SJCRH30 (cell line): ENCODE measurements around the gene EXOSC5. TPM values are rescaled to one million over a fixed set of nuclear protein-coding genes. Genes with fewer than 3 reads are reported as not detected.
"Not testable (repeated sequence)": the region's sequence is repeated elsewhere in the genome, so short reads cannot be mapped to it uniquely, and the experiment has no call there.

Source experiments
- DNase-seq, 2 experiments: peaks; one replicate each; pipeline ENCODE4 v3.0.0-alpha.2; 2015 to 2020
- H3K27ac ChIP-seq: fragments of 250-450 bp; sonication (Bioruptor Pico); 2 replicates; pipeline ENCODE4 v1.5.1; 2020; ENCODE audit warnings: mild to moderate bottlenecking, moderate library complexity
- H3K27me3 ChIP-seq: fragments of 250-450 bp; sonication (Bioruptor Pico); 2 replicates; pipeline ENCODE4 v1.5.1; 2020; ENCODE audit warnings: mild to moderate bottlenecking, moderate library complexity
- H3K36me3 ChIP-seq: fragments of 250-450 bp; sonication (Bioruptor Pico); 2 replicates; pipeline ENCODE4 v1.5.1; 2020; ENCODE audit warnings: mild to moderate bottlenecking, moderate library complexity
- H3K4me1 ChIP-seq: fragments of 250-450 bp; sonication (Bioruptor Pico); 2 replicates; pipeline ENCODE4 v1.5.1; 2020; ENCODE audit warnings: mild to moderate bottlenecking, moderate library complexity
- H3K4me3 ChIP-seq: fragments of 250-450 bp; sonication (Bioruptor Pico); 2 replicates; pipeline ENCODE4 v1.5.1; 2020; ENCODE audit warnings: mild to moderate bottlenecking, moderate library complexity
- H3K9me3 ChIP-seq: fragments of 250-450 bp; sonication (Bioruptor Pico); replicated peaks from 2 replicates; pipeline ENCODE4 v1.5.1; 2020; ENCODE audit warnings: mild to moderate bottlenecking, moderate library complexity
- total RNA-seq: library from RNA; depleted of rRNA; stranded (reverse); fragments of >200 nt; shearing (Covaris generic); gene quantifications from 2 replicates; pipeline ENCODE4 v1.2.3, GENCODE V29; 2014

The EXOSC5 gene
- total RNA-seq, 1 experiment from 2014 or later = 59.9 TPM

DNA sequence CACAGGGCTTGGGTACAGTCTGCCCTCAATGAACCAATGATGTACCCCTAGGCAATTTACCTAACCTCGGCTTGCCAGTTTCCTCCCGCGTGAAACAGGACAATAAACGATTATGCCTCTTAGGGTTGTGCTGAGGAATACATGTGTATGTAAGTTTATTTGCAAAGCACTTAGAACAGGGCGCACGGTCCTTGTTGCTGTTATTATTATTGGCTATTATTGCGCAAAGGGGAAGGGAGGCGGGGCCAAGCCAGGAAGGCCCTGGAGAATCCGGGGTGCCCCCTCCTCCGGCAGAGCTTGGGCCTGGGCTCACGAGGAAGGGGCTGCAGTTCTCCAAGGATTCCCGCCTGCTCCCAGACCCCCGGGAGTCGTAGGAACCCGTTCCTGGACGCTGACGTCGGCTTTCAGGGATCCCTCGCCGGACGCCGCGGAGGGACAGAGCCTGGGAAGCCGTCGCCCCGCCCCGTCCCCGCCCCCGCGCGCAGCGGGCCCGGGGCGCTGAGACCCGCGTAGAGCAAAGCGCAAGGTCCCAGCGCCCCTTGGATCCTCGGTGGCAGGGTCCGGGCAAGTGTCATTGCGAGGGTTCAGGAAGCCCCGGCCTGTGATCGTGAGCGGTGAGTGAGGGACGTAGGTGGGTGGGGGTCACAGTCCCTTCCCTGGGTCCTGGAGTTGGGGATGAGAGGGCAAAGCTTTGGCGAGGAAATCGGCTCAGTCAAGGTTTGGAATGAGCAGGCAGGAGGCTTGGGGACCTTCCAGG lies 20.7 kb downstream of the EXOSC5 start, which contains the start of gene TMEM91:
Gene TMEM91, plus strand, starts transcription at position 293 of the 757 bp plus-strand sequence. CDS start 1,777 bp downstream, outside the sequence.
- peak within 1 kb of the TSS; percentile 52 for H3K4me3 ChIP-seq
- no peaks in the 10 kb centered on the region for H3K27me3 ChIP-seq
- no peak for DNase-seq

DNA sequence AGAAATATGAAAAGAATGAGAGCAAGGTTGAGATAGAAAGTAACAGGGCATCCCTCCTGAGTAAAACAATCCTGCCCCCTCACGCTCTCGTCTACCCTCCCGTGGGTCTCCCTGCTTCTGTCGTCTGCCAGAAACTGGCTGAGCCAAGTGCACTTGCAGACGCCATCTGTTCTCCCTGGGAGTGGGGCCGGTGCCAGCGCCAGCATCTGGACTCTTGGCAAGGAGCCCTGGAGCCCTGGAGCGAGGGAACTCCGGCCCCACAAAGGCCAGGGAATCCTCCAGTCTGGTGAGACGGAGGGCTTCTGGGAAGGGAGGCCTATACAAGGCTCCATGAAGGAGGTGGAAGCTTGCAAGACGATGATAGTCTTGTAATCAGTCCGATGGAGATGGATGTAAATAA lies 23.2 kb downstream of the EXOSC5 start:
- Histone ChIP-seq H3K36me3 (no peaks in the 10 kb centered on the region), H3K27me3 (no peaks in the 10 kb centered on the region), H3K4me3 (no peak overlapping the region), H3K27ac (peak overlapping the region; percentile 6), H3K9me3 (no peaks in the 10 kb centered on the region), H3K4me1 (peaks cover 23% of the 10 kb centered on the region)
- peak; percentile 97 to 99 for DNase-seq

More for the DNA sequence above, 20.7 kb downstream of the EXOSC5 start, which contains the start of gene TMEM91:
- Histone ChIP-seq H3K27ac (no peak within 1 kb of the TSS), H3K9me3 (no peaks in the 10 kb centered on the region), H3K4me1 (peaks cover 23% of the 10 kb centered on the region), H3K36me3 (no peaks in the 10 kb centered on the region)

DNA sequence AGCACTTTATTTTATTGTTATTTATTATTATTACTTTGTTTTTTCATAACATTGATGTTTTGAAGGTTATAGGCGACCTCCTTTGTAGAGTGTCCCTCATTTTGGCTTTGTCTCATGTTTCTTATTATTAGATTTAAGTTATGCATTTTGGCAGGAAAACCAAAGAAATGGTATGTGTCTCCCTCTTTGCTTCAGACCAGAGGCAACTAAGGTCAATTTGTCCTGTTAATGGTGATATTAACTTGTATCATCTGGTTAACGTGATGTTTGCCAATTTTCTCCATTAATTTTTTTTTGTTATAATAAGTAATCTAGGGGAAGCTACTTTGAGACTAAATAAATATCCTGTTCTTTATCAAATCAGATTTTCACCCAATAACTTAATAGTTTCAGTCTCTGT lies 24.7 kb downstream of the EXOSC5 start:
- H3K4me3 ChIP-seq = no peak overlapping the region
- peaks cover 14% of the 10 kb centered on the region for H3K4me1 ChIP-seq
- no peaks in the 10 kb centered on the region for H3K27me3 ChIP-seq
- no peaks in the 10 kb centered on the region for H3K36me3 ChIP-seq
- no peak for DNase-seq
- no peak overlapping the region for H3K27ac ChIP-seq
- no peaks in the 10 kb centered on the region for H3K9me3 ChIP-seq

DNA sequence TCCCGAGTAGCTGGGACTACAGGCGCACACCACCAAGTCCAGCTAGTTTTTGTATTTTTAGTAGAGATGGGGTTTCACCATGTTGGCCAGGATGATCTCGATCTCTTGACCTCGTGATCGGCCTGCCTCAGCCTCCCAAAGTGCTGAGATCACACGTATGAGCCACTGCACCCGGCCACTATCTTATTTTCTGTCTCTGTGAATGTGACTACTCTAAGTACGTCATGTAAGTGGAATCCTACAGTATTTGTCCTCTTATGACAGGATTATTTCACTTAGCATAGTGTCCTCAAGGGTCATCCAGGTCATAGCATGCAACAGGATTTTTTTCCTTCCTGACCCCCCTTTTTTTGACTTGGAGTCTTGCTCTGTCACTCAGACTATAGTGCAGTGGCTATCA lies 25.6 kb downstream of the EXOSC5 start:
- no peak overlapping the region for H3K27ac ChIP-seq
- no peaks in the 10 kb centered on the region for H3K27me3 ChIP-seq
- no peaks in the 10 kb centered on the region for H3K9me3 ChIP-seq
- H3K36me3 ChIP-seq = no peaks in the 10 kb centered on the region
- H3K4me3 ChIP-seq = no peak overlapping the region
- no peak for DNase-seq
- H3K4me1 ChIP-seq = peaks cover 14% of the 10 kb centered on the region

DNA sequence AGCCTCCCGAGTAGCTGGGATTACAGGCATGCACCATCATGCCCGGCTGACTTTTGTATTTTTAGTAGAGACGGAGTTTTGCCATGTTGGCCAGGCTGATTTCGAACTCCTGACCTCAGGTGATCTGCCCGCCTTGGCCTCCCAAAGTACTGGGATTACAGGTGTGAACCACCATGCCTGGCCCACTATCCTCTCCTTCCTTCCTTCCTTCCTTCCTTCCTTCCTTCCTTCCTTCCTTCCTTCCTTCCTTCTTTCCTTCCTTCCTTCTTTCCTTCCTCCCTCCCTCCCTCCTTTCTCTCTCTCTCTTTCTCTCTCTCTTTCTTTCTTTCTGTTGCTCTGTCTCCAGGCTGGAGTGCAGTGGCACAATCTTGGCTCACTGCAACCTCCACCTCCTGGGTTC lies 26.0 kb downstream of the EXOSC5 start:
- not testable (repeated sequence) for H3K27me3 ChIP-seq, H3K36me3 ChIP-seq, H3K27ac ChIP-seq, H3K9me3 ChIP-seq, H3K4me3 ChIP-seq, DNase-seq
- peaks cover 14% of the 10 kb centered on the region for H3K4me1 ChIP-seq

DNA sequence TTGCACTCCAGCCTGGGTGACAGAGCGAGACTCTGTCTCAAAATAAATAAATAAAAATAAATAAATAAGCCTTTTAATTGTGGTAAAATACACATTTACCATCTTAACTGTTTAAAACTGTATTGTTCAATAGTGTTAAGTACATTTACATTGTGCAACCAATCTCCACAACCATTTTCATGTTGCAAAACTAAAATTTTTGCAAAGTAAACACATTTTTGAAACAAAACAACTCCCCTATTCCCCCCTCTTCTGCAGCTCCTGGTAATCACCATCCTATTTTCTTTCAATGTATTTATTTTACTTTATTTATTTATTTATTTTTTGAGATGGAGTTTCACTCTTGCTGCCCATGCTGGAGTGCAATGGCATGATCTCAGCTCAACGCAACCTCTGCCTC lies 27.4 kb downstream of the EXOSC5 start:
- Histone ChIP-seq H3K27me3 (no peaks in the 10 kb centered on the region), H3K36me3 (no peaks in the 10 kb centered on the region), H3K27ac (no peak overlapping the region), H3K9me3 (no peaks in the 10 kb centered on the region), H3K4me3 (no peak overlapping the region), H3K4me1 (peaks cover 12% of the 10 kb centered on the region)
- no peak for DNase-seq

DNA sequence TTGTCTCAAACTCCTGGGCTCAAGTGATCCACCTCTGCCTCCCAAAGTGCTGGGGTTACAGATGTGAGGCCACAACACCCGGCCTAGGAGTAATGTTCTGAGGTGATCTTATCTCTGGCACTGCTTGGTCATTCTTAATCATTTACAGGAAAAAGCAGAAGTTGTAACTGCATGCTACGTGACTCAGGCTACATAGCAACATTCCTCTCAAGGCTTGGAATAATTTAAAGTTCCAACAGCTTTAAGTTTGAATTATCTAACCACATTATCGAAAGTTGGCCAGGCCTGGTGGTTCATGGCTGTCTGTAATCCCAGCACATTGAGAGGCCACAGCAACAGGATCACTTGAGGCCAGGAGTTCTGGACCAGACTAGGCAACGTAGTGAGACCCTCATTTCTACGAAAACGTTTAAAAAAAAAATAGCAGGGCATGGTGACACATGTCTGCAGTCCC lies 29.3 kb downstream of the EXOSC5 start:
- DNase-seq = no peak
- H3K4me3 ChIP-seq = no peak overlapping the region
- no peak overlapping the region for H3K27ac ChIP-seq
- no peaks in the 10 kb centered on the region; the same call in 1 of the 2 replicates for H3K4me1 ChIP-seq
- H3K9me3 ChIP-seq = no peaks in the 10 kb centered on the region
- no peaks in the 10 kb centered on the region for H3K27me3 ChIP-seq
- H3K36me3 ChIP-seq = no peaks in the 10 kb centered on the region

DNA sequence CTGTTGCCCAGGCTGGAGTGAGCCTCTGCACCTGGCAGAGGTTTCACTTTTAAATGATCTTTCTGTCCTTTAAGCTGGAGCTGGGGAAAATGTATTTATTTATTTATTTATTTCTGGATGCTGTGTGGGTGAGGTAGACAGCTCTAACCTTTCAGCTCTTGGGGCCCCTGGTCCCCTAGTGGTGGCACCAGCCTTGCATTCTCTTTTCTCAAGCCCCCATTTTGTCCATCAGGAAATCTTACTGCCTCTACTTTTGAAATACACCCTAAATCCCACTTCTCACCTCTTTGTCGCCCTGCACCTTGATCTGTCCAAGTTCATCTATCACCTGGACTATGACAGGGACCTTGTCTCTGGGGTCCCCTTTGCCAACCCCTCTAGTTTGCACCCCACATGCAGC lies 31.1 kb downstream of the EXOSC5 start:
- Histone ChIP-seq H3K27ac (no peak overlapping the region), H3K4me1 (no peaks in the 10 kb centered on the region; the same call in 1 of the 2 replicates), H3K36me3 (no peaks in the 10 kb centered on the region), H3K9me3 (no peaks in the 10 kb centered on the region), H3K27me3 (no peaks in the 10 kb centered on the region), H3K4me3 (no peak overlapping the region)
- peak in 1 of 2 experiments; percentile 35 for DNase-seq

DNA sequence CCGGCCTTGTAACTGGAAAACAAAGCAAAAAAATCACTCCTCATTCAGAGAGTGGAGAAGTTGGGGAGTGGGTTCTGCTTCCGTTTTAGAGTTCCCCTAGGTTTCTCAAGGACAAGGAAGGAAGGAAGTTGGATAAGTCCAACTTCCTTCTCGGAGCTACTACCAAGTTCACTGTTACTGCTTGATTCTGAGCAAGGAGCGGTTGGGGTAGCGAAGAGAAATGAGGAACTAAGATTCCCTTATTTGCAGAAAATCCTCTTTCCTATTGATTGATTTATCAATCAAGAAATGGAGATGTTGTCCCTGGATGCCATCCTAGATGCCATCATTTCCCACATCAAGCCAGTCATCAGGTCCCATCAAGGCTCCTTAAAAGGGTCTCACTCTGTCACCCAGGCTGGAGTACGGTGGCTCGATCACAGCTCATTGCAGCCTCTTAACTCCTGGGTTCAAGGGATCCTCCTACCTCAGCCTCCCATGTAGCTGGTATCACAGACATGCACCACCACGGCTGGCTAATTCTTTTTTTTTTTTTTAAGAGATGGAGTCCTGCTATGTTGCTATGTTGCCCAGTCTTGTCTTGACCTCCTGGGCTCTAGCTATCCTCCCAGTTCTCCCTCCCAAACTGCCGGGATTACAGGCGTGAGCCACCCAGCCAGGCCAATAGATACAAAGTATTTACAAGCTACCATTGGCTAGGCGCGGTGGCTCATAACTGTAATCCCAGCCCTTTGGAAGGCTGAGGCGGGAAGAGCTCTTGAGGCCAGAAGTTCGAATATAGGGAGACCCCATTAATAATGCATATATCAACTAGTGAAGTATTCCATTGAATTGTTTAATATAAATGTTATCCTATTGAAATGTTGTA lies 32.4 kb downstream of the EXOSC5 start:
- no peak for DNase-seq
- Histone ChIP-seq H3K27me3 (no peaks in the 10 kb centered on the region), H3K9me3 (no peaks in the 10 kb centered on the region), H3K27ac (peak overlapping the region; percentile 92), H3K4me1 (no peaks in the 10 kb centered on the region; the same call in 1 of the 2 replicates), H3K36me3 (no peaks in the 10 kb centered on the region), H3K4me3 (peak overlapping the region; percentile 87)

DNA sequence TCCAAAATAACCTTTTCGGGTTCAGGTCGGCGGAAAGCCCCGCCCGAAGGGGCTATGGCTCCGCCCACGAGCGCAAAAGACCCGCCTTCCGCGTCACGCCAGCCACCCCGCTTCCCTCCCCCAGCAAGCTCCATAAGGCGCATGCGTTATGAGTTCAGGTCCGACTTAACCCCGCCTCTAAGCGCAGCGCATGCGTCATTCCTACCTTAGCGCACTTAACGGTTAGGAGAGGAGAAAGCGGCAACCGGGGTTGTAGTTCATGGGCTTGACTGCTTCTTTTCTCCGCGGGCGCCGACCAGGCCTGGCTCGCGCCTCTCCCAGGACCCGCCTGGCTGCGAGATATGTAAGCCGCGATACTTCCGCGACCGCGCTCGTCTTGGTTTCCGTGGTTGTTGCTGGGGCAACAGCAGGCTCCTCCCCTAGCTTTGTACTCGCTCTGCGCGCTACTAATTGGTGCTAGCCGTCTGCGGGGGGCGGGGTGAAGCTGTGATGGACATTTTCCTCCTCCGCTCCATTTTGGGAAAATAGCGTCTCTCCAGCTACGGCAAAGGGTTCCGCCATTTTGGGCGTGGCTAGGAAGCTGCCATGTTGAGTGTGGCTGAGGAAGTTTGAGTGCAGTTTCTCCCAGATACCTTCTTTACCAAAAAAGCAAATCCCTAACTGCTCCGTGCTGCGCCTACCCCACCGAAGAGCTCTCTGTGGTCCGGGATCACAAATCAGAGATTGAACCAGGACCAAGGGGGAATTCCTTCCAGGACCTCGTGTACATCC lies 33.2 kb downstream of the EXOSC5 start, which contains the start of gene B9D2:
Gene B9D2, minus strand, starts transcription at position 397 of the 771 bp plus-strand sequence. CDS start 630 bp downstream, outside the sequence.
- Histone ChIP-seq H3K9me3 (no peaks in the 10 kb centered on the region), H3K27ac (peak within 1 kb of the TSS; percentile 92), H3K4me3 (peak within 1 kb of the TSS; percentile 87), H3K36me3 (no peaks in the 10 kb centered on the region), H3K4me1 (no peaks in the 10 kb centered on the region; the same call in 1 of the 2 replicates), H3K27me3 (no peaks in the 10 kb centered on the region)
- DNase-seq = peak; percentile 100

DNA sequence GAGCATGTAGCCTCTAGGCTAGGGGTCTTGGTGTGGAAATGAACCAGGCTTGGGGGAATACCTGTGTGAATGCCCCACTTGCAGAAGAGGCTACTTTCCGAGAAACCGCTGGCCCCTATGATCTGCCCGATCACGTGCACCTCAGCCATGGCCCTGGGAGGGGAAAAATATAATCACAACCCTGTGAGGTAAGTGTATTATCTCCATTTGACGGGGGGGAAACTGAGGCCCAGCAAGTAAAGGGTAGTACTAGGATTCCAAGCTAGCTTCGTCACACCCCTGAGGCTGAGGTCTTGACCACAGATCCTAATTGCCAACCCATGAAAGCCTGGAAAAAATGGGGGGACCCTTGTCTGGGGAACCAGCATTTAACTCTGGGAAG lies 33.8 kb downstream of the EXOSC5 start:
- Histone ChIP-seq H3K36me3 (no peaks in the 10 kb centered on the region), H3K4me3 (peak overlapping the region; percentile 87), H3K27ac (peak overlapping the region; percentile 92; the same call in 1 of the 2 replicates), H3K4me1 (no peaks in the 10 kb centered on the region; the same call in 1 of the 2 replicates), H3K9me3 (no peaks in the 10 kb centered on the region), H3K27me3 (no peaks in the 10 kb centered on the region)
- DNase-seq = no peak

DNA sequence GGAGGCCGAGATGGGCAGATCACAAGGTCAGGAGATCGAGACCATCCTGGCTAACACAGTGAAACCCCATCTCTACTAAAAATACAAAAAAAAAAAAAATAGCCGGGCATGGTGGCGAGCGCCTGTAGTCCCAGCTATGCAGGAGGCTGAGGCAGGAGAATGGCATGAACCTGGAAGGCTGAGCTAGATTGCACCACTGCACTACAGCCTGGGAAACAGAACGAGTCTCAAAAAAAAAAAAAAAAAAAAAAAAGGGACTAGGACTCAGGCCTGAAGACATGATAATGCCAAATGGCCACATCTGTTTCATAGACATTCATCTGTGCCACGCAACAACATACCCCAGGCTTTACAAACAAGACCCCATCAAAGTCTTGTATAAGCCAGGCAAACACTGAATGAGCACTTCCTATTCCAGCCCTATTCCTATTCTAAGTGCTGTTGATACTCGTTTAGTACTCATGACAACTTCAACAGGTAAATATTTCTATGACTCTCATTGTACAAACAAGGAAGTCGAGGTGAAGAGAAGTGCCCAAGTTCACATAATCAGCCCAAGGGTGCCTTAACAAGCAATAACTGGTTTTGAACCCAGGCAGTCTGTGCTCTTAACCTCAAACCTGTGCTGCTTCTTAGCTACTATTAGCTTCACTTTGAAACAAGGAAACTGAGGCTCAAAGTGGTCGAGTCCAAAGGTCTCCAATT lies 34.9 kb downstream of the EXOSC5 start:
- H3K4me1 ChIP-seq = no peaks in the 10 kb centered on the region; the same call in 1 of the 2 replicates
- no peaks in the 10 kb centered on the region for H3K36me3 ChIP-seq
- H3K4me3 ChIP-seq = no peak overlapping the region
- DNase-seq = no peak
- no peaks in the 10 kb centered on the region for H3K9me3 ChIP-seq
- no peaks in the 10 kb centered on the region for H3K27me3 ChIP-seq
- H3K27ac ChIP-seq = no peak overlapping the region

DNA sequence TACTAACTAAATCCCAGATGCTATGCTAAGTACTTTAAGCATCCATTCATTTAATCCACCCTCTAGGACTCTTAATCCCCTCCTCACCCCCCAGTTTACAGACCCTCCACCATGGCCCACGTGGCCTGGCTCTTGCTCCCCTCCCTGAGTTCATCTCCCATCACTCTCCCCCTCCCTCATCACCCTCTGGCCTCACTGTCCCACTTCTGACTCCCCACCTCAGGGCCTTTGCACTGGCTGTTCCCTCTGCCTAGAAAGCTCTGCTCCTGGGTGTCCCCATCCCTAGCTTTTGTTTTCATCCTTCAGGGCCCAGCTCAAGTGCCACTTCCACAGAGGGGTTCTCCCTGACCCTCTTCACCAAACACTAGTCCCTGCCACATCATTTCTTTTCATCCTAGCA lies 37.4 kb downstream of the EXOSC5 start:
- H3K4me1 ChIP-seq = no peaks in the 10 kb centered on the region; the same call in 1 of the 2 replicates
- no peak overlapping the region for H3K27ac ChIP-seq
- H3K9me3 ChIP-seq = no peaks in the 10 kb centered on the region
- no peaks in the 10 kb centered on the region for H3K36me3 ChIP-seq
- DNase-seq = no peak
- H3K27me3 ChIP-seq = no peaks in the 10 kb centered on the region
- H3K4me3 ChIP-seq = no peak overlapping the region

DNA sequence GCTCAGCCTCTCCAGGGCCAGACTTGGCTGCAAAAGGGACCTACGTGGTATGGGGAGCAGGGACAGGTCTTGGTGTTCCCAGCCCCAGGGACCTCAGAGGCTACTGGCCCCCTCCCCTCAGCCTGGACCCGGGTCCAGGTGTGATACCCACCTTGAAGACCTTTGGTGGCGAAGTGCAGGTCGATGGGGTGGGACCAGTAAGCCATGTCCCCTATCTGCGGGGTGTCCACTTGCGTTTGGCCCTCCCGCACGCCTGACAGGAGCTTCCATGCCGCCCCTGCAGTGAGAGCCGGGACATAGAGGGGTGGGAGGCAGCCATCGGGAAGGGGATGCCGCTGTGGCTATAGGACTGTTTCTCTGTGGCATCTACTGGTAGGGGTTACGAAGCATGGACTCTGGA lies 39.4 kb downstream of the EXOSC5 start:
- Histone ChIP-seq H3K4me3 (no peak overlapping the region), H3K9me3 (no peaks in the 10 kb centered on the region)

More for the DNA sequence above, 39.4 kb downstream of the EXOSC5 start:
- H3K4me1 ChIP-seq = no peaks in the 10 kb centered on the region; the same call in 1 of the 2 replicates
- no peak for DNase-seq
- no peak overlapping the region for H3K27ac ChIP-seq
- no peaks in the 10 kb centered on the region for H3K36me3 ChIP-seq
- no peaks in the 10 kb centered on the region for H3K27me3 ChIP-seq
